HG02884 (cell line): ENCODE results near the gene GPT2.
"Not testable (repeated sequence)": the region's sequence is repeated elsewhere in the genome, so short reads cannot be mapped to it uniquely, and the experiment has no call there.

Experiments used
- ATAC-seq: cut with Tn5 transposase; IDR thresholded peaks from one replicate; pipeline ENCODE4 v1.9.1; 2021; ENCODE audit warnings: mild to moderate bottlenecking, moderate library complexity; ENCODE audit not compliant: unreplicated experiment

Gene GPT2

DNA sequence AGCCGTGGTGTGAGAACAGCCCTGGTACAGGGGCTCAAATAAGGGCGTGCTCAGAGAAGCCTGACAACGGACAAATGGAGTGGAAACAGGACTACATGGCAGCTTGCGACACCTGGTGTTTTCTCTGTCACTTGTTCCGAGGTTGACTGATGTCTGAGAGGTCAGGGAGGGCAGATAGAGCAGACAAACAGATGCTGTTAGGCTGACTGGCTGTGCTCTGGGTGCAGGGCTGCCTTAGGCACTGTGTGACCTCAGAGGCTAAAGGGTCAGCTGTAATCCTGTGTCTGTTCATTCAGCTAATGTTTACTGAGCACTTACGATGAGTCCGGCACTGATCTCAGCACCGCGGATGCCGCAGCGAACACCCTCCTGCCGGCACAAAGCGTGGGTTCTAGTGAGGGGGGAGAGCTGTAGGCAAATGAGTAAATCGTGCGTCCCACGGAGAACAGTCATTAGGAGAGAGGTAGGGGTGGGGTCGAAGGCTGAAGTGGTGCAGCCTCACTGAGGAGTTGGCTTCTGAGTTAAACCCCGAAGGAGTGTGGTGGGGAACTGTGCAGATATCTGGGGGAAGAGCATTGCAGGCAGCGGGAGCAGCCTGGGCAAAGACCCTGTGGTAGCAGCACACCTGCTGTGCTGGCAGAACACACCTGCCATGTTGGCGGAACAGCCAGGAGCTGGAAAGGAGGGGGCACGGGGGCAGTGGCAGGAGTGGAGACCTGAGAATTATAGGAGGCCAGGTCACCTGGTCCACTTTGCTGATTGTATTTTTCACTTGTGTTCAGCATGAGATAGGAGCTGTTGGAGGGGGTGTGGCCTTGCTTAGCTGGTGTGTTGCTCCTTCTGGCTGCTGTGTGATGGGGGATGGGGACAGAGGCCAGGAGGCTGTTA lies 35.0 kb downstream of the GPT2 start:
- ATAC-seq = peak; percentile 82

DNA sequence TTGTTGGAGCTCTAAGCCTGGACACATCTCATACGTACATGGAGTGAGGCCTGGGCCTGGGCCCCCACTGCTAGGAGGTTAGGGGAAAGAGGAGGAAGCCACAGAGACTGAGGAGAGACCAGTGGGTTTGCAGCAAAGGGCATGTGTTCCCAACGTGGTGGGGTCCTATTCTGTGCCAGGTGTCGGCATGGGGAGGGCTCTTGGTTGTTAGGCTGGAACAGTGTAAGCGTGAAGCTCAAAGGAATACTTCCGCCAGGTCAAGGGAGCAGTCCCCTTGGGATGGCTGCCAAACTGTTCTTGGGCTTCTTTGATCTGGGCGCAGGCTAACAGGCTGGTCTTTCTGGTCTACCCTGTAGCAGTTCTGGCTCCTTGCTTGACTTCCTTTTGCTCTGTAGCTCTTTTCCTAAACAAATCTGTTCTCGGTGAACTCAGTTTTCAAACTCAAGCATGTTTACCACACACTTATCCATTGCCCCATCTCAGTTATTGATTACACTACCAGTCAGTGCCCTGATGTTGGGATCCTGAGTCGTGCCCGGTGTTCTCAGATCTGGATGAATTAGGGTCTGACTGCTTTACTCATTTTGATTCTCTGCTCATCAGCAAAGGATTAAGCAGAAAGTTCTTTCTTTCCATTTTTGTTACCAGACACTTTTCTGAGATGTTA lies 36.4 kb downstream of the GPT2 start:
- ATAC-seq = no peak

DNA sequence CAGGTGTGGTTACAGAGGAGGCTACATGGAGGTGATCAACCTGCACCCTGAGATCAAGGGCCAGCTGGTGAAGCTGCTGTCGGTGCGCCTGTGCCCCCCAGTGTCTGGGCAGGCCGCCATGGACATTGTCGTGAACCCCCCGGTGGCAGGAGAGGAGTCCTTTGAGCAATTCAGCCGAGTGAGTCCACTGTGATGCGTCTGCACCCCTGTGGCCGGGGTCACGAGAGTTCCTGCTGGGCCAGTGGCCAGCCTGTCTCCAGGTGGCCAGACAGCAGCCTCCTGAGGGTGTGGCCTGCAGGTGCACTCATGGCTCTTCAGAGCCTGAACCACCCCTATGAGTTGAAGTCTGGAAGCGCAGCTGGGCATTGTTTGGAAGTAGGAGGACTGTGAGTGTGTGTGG lies 38.1 kb downstream of the GPT2 start:
- no peak for ATAC-seq

DNA sequence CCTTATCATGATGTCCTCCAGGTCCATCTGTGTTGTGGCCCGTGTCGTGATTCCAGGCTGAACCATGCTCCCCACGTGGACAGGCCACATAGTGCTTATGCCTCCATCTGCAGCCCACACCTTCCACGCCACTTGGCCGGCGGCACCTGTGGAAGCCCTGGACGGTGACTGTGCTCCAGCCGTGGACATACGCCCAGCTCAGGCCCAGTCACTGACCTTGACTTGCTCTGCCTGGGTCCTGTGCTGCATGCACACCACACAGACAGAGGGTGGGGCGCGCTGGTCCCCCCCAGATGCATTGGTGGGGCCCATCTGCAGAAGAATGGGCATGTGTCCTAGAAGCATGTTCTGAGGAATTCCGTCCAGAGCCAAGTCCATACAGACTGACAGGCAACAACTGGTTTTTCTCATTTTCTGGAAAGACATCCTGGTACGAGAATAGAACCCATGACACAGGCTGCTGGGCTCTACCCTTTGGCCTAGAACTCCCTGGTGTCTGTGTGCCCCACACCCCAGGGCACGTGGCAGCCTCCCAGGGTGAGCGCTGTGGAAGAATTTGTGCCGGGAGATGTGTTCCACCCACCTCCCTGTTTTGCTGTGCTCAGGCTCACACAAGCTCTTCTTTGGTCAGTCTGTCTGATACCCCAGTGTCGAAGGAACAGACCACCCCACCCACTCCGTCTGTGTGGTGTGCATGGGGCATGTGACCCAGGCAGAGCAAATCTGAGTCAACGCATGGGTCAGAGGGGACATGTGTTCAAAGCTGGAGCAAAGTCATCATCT lies 39.5 kb downstream of the GPT2 start:
- no peak for ATAC-seq

DNA sequence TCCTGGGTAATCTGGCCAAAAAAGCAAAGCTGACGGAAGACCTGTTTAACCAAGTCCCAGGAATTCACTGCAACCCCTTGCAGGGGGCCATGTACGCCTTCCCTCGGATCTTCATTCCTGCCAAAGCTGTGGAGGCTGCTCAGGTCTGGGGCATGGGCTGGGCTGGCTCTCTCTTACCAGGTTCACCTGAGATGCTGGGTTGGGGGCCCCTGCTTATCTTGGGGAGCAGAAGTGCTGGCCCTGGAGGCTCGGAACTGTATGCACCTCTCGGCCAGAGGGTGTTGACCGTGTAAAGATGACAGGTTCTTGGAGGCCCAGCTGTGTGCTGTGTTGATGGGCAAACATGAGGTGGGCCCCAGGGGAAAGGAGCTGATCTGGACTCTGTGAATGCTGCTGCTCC lies 40.2 kb downstream of the GPT2 start:
- no peak for ATAC-seq

DNA sequence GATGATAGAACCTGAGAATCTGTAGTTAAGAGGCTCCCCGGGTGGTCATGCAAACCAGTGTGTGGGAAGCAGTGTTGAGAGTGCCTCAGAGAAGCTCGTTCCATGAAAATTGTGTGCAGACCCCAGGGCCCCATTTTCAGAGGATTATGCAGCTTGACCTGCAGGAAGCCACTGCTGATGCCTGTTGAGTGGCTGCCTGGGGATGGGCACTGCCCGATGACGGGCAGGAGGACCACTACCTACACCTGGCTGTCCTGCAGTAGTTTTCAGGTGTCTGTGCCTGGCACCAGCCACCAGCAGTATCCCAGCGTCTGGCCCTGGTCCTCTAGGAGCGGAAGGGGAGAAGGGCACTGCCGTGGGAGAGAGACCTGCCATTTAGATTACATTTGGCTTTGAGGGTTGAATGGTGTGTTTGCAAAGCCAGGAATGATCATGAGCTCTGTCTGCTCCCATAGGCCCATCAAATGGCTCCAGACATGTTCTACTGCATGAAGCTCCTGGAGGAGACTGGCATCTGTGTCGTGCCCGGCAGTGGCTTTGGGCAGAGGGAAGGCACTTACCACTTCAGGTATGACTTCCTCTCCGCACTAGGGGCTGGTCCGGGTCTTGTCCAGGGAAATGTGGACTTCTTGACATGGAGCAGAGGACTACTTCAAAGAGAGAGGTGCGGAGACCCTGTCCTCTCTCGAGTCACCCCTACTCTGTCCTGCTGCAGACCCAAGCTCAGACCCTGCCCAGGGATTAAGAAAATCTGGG lies 42.5 kb downstream of the GPT2 start:
- ATAC-seq = no peak

DNA sequence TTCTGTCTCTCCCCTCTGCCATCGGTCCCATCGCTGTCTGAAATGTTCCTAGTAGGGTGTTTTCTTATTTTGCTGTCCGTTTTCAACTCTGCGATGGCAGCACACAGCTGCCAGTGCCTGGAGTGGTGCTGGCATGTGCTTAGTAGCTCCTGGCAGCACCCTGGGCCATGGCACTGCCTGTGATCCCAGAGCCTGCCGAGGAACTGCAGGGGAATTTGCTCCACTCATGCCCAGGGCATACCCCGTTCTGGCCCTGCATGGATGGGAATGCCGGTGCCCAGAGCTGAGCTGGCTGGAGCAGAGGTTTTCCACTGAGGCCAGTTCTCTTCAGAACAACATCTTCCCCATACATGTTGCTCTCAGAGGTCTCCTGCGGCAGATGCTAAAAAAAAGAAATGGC lies 43.1 kb downstream of the GPT2 start:
- ATAC-seq = no peak

DNA sequence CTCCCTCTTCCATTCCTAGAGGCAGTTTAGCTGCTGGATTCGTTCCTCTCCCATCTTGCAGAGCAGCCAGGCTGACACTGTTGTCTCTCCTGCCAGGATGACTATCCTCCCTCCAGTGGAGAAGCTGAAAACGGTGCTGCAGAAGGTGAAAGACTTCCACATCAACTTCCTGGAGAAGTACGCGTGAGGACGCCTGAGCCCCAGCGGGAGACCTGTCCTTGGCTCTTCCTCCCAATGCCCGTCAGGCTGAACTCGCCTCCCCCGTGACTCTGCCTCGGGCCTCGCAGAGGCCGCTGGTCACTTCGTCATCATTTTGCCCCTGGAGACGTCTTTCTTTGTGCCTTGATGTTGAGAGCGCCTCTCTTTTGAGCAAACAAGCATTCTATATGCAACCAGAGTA lies 44.6 kb downstream of the GPT2 start:
- no peak for ATAC-seq

DNA sequence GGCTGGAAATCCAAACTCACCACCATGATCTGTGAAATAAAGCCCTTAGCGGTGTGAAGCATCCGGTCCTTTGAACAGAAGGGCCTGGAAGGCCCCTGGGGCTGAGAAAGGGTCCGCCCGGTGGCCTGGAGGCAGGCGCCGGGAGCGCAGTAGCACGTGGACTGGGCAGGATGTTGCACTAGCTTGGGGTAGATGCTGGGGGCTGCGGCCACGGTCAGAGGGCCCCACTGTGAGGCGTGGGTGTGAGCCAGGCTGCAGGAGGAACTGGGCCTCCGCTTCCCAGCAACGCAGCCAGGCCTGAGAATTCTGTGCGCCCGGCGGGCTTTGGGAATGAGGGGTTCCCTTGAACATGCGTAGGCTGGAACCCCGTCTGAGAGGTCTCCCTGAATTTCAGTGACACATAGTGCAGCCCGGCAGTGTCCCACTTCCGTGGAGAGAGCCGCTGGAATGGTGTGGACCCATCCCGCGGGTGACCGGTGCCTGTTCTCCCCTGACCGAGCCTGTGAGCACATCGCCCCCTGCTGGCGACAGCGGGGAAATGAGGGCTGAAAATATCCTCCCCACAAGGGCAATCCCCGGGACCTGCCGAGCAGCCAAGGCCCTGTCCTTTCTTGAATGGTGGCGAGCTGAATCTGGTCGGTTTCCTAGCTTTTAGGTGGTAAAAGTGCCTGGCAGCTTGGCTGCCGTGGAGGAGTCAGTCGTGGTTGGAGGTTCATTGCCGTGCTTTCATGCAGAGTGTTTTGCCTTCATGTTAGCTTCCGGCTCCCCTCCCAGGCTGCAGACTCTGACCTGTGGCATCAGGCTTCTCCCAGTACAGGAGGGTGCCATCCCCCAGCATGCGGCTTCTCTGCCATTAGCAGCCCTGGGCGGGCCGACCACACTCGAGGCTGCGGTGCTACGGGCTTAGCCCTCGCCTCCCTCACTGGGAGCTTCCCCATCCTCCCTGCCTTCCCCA lies 45.5 kb downstream of the GPT2 start:
- peak; percentile 67 for ATAC-seq

DNA sequence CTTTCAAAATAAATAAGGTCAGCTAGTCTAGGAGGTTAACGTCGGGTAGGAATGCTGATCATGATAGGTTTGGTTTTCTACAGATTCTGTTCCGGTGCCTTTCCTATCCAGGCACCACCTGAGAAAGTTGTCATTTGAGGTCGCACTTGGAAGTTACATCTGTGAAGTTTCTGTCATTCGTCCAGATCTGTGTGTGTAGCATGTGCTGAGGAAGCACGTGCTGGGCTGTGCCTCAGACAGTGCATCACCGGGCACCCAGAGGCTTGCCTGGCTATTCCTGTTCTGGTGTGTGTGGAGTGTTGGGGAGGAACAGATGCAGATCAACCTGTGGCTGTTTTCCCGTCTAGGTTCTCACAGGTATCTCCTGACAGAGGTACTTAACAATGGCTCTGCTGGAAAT lies 46.7 kb downstream of the GPT2 start:
- no peak for ATAC-seq

DNA sequence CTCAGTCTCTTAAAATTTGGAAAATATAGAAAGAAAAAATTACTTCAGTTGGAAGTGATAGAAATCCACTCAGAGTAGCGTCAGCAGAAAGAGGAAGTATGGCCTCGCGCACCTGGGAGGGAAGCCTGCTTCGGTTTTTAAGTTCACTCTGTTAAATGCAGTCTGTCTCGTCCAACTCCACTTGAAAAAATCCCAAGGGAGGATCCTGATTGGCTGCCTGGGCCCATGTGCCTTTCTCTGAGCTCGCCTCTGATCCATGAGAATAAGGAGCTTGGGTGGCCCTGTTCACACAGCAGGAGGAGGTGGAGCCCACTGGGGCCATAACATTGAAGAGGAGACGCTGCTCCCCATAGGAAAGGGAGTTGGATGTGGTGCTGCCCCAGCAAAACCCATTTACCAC lies 48.6 kb downstream of the GPT2 start:
- no peak for ATAC-seq

DNA sequence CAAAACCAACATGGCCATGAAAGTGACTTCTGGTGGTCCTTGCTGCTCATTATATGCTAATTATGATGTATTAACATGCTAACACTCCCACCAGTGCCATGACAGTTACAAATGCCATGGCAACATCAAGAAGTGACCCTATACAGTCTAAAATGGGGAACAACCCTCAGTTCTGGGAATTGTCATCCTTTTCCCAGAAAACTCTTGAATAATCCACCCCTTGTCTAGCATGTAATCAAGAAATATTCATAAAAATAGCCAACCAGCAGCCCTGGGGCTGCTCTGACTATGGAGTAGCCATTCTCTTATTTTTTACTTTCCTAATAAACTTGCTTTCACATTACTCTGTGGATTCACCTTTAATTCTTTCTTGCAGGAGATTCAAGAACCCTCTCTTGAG lies 53.4 kb downstream of the GPT2 start:
- no peak for ATAC-seq

DNA sequence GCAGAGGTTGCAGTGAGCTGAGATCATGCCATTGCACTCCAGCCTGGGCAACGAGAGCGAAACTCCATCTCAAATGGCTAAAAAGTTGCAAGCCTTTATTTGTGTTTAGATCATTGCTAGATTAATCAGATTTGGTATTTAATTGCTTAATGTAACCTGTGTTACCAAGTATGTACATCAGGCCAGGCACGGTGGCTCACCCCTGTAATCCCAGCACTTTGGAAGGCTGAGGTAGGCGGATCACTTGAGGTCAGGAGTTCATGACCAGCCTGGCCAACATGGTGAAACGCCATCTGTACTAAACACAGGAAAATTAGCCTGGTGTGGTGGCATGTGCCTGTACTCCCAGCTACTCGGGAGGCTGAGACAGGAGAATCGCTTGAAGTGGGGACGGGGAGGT lies 60.6 kb downstream of the GPT2 start:
- ATAC-seq = not testable (repeated sequence)

DNA sequence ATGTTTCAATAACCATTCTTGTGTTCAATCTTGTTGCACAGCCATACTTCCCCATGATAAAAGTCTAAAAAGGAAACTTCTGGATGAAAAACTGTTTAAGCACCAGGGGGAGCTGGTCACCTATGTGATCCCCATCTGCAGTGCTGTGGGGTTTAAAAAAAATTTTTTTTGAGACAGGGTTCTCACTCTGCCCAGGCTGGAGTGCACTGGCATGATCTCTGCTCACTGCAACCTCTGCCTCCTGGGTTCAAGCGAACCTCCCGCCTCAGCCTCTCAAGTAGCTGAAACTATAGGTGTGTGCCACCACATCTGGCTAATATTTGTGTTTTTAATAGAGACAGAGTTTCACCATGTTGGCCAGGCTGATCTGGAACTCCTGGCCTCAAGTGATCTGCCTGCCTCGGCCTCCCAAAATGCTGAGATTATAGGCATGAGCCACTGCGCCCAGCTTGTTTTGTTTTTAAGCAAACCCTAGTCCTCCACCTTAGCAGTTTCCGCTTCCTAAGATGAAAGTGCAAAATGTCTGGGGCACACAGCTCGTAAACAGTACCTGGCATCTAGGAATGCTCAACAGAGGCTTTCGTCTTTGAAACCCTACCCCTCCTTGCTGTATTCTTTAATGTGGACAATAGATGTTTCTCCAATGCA lies 63.9 kb downstream of the GPT2 start:
- peak; percentile 76 for ATAC-seq

DNA sequence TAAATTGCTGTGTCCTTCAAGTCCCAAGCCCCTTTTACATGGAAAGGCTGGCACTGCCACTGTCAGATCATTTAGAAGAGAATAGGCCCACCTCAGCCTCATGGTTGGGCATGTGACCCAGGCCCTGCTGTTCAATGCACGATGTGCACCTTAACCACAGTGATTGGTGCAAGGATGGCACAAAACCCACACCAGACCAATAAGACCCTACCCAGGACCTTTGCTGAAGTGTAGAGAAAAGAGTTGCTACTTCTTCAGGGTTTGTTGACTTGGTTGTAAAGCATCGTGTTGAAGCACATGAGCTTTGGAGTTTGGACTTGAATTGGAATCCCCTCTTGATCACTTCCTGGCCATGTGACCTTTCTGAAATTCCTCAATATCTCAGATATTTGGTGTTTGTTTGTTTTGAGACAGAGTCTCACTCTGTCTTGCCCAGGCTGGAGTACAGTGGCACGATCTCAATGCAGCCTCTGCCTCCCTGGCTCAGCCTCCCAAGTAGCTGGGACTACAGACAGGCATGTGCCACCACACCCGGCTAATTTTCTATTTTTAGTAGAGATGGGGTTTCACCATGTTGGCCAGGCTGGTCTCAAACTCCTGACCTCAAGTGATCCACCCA lies 64.5 kb downstream of the GPT2 start:
- no peak for ATAC-seq

DNA sequence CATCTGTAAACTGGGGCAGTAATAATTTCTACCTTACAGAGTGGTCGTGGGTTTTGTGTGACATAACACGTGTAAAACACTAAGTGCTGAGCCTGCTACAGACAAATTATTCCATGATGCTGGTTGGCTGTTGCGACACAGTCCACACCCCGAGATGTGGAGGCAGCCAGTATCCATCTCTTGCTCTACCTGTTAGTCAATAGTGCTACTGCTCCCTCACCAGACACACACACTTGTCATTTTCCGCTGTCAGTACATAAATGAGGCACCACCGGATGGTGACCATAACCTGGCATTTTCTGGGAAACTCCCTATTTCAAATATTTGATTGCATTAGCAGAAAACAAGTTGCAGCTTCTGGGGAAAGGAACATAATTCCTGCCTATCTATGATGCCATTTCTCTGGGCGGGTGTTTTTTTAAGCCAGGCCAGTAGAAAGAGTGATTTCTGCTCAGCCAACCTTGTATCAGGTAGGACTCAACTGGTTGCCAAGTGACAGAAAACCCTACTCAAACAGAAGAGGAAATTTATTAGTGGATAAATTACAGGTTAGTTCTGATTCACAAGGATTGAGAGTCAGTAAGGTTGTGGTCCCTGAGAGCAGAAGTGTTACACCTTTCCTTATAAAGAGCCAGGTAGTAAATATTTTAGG lies 65.2 kb downstream of the GPT2 start:
- no peak for ATAC-seq

DNA sequence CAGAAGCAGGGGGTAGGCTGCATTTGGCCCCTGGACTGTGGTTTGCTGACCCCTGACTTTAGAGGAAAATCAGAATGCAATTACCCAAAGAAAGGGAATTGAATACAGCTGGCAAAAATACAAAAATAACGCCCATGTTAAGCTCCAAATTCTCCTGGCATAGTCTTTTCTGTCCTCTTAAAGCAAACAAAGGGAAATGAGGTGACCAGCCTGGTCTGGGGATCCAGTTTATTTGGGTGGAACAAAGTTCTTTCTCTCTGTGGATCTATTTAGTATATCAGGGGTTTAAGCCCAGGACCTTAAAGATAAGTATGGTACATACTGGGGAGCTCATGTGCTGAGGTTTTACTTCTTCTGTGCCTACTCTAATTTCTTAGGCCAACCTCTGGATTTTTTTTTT lies 65.8 kb downstream of the GPT2 start:
- ATAC-seq = no peak

DNA sequence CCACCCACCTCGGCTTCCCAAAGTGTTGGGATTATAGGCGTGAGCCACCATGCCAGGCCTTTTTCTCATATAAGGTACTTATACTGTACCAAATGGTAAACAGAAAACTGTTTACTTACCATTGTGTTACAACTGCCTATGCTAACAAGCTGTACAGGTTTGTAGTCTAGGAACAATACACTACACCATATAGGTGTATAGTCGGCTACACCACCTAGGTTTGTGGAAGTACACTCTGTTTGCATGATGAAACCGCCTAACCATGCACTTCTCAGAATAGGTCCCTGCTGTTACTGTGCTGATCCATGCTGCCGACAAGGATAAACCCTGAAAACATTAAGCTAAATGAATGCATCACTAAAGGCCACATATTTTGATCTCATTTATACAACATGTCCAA lies 70.4 kb downstream of the GPT2 start:
- ATAC-seq = no peak
